Brain microvascular endothelial cell (primary cell): Measurements from ENCODE around the gene UGT1A9.

Experiments
- DNase-seq: peaks from one replicate; pipeline ENCODE4 v3.0.0-alpha.2; 2020
- H3K27ac ChIP-seq: fragments of 250-450 bp; sonication (Bioruptor Pico); 2 replicates; pipeline ENCODE4 v1.5.1; 2020; ENCODE audit warnings: mild to moderate bottlenecking, moderate library complexity
- H3K27me3 ChIP-seq: fragments of 250-450 bp; sonication (Bioruptor Pico); replicated peaks from 2 replicates; pipeline ENCODE4 v1.5.1; 2020; ENCODE audit warnings: mild to moderate bottlenecking
- H3K36me3 ChIP-seq: fragments of 250-450 bp; sonication (Bioruptor Pico); replicated peaks from 2 replicates; pipeline ENCODE4 v1.5.1; 2020; ENCODE audit warnings: mild to moderate bottlenecking
- H3K4me3 ChIP-seq: 2 replicates; pipeline ENCODE4 v1.5.1; 2011; ENCODE audit warnings: low read depth, mild to moderate bottlenecking, control low read depth, low read length, moderate library complexity
- in situ Hi-C: cut with HindIII; loops from 2 replicates; pipeline ENCODE4 v1.10.0; 2017; ENCODE audit warnings: low sequenced_read_pairs, low pct_ligation_motif_present
- TF ChIP-seq, protein P1 (sequence below): IDR thresholded peaks from 2 replicates; pipeline ENCODE4 v1.5.1; 2011; ENCODE audit warnings: low read depth, mild to moderate bottlenecking, moderate library complexity, low read length, control low read depth, inconsistent platforms; ENCODE audit errors: missing control alignments

Gene UGT1A9

DNA sequence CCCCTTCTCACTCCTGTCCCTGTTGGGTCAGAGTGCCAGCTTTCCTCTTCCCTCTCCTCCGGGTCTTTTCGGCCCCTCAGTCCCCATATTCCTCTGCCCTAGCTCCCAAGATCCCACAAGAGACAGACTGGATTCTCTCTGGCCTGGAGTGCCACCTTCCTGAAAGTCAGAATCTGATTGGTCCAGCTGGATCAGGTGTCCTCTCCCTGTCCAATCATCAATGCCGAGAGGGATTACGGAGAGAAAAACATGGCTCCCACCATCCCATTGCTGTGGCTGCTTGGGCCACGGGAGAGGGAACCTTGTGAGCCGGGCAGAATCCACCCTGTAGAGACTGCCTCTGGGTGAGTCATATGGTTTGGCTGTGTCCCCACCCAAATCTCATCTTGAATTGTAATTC lies 103.7 kb downstream of the UGT1A9 start:
- no peak for DNase-seq
- TF ChIP-seq, protein P1, sequence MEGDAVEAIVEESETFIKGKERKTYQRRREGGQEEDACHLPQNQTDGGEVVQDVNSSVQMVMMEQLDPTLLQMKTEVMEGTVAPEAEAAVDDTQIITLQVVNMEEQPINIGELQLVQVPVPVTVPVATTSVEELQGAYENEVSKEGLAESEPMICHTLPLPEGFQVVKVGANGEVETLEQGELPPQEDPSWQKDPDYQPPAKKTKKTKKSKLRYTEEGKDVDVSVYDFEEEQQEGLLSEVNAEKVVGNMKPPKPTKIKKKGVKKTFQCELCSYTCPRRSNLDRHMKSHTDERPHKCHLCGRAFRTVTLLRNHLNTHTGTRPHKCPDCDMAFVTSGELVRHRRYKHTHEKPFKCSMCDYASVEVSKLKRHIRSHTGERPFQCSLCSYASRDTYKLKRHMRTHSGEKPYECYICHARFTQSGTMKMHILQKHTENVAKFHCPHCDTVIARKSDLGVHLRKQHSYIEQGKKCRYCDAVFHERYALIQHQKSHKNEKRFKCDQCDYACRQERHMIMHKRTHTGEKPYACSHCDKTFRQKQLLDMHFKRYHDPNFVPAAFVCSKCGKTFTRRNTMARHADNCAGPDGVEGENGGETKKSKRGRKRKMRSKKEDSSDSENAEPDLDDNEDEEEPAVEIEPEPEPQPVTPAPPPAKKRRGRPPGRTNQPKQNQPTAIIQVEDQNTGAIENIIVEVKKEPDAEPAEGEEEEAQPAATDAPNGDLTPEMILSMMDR = no peak
- in situ Hi-C loops = no loop called here

DNA sequence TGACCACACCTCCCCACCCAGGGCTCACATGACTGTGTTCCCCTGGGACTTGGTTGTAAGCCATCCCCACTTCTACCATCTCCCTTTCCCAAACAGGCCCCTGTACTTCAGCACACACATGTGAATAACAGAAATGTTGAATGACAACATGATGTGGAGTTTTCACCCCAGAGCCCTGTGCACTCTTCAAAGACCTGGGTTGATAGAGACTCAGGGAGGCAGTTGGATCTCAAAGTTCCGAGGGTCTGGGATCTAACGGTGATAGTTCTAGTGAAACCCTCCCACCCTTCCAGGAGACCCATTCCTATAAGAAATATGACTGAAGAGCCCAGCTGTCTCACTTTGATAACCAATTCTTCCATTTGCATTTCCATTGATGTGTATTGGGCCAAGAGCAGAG lies 106.3 kb downstream of the UGT1A9 start, which contains the start of gene MROH2A:
MROH2A (plus strand) TSS at position 301 of the 400 bp plus-strand sequence. CDS start 1,029 bp downstream, outside the sequence.
- TF ChIP-seq, protein P1 = no peak
- Histone ChIP-seq H3K4me3 (no peak within 1 kb of the TSS), H3K36me3 (no peaks in the 10 kb centered on the region), H3K27me3 (no peaks in the 10 kb centered on the region), H3K27ac (no peak within 1 kb of the TSS)
- DNase-seq = no peak
- in situ Hi-C loops = no loop called here

More for the DNA sequence above, 103.7 kb downstream of the UGT1A9 start:
- Histone ChIP-seq H3K27me3 (no peaks in the 10 kb centered on the region), H3K27ac (no peak overlapping the region), H3K36me3 (no peaks in the 10 kb centered on the region), H3K4me3 (no peak overlapping the region)

DNA sequence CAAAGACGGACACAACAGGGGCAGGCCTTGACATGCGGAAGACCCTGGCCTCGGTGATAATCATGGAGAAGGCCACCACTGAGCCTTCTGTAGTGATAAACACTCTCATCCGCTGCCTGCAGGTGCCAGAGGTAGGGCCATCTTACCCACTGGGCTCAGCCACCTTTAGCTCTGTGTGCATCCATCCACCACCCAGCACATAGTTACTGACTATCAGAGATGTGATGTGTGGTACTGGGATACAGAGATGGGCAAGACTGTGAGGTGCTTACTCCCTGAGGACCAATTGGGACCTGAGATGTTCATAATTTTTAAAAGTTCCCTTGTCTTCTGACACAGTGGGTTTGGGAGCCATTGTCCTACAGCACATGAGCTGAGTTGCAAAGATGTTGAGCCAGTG lies 108.0 kb downstream of the UGT1A9 start:
- Histone ChIP-seq H3K27ac (no peak overlapping the region), H3K27me3 (no peaks in the 10 kb centered on the region), H3K4me3 (no peak overlapping the region), H3K36me3 (no peaks in the 10 kb centered on the region)
- TF ChIP-seq, protein P1 = no peak
- in situ Hi-C loops = no loop called here
- no peak for DNase-seq

DNA sequence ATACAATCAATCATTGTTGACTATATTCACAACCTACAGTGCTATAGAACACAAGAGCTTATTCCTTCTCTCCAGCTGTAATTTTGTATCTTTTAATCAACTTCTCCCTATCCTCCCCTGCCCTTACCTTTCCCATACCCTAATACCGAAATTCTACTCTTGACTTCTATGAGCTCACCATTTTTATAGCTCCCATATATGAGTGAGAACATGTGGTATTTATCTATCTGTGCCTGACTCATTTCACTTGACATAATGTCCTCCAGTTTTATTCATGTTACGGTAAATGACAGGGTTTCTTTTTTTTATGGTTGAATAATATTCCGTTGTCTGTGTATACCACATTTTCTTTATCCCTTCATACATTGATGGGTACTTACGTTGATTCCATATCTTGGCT lies 109.1 kb downstream of the UGT1A9 start:
- H3K27me3 ChIP-seq = no peaks in the 10 kb centered on the region
- H3K27ac ChIP-seq = no peak overlapping the region
- no peak overlapping the region for H3K4me3 ChIP-seq
- H3K36me3 ChIP-seq = no peaks in the 10 kb centered on the region
- in situ Hi-C loops = no loop called here
- DNase-seq = no peak
- TF ChIP-seq, protein P1 = no peak

DNA sequence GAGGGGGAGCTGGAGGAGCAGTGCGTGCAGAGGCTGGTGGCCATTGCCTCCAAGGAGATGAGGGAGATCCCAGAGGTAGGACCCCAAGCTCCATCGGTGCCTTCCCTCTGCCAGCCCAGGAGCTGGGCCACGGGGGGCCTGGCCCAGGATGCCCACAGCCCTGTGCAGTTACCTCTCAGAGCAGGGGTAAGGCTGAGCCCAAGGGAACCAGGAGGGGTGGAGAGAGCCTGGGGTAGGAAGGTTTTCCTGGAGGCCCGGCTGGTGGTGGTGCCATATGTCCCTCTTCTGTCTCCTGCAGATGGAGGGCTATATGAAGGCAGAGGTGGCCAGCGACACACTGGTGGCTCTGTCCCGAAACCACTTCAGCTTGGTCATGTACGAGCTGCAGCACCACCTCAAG lies 117.9 kb downstream of the UGT1A9 start:
- TF ChIP-seq, protein P1 = no peak
- Histone ChIP-seq H3K27me3 (no peaks in the 10 kb centered on the region), H3K36me3 (no peaks in the 10 kb centered on the region), H3K27ac (no peak overlapping the region), H3K4me3 (no peak overlapping the region)
- in situ Hi-C loops = no loop called here
- no peak for DNase-seq

DNA sequence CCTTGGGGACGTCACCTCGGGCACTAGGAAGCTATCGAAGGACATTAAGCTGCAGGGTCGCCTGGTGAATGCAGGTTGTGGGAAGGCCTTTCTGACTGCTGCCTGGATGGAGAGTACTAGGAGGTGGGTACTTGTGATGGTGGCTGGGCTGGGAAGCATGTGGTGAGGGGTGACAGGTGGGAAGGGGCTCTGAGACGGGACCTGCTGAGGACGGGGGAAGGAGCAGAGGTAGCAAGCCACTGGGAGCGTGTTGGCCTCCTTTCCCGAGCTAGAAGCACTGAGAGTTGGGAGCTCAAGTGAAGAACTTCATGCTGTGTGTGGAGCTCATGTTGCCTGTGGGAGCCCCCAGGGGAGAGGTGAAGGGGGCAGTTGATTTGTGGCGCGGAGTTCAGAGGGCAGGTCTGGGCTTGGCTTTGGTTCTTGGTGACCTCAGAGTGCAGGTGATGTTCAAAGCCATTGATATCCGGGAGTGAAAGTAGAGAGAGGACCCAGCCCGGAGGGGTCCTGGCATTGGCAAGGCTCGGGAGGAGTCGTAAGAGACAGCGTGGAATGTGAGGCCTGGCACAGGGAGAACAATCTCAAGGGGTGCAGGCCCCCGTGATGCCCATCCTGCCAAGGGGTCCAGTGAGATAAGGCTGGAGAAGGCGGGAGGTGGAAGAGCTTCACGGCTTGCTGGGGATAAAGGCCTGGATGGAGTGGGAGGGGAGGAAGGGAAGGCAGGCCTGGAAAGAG lies 119.6 kb downstream of the UGT1A9 start:
- Histone ChIP-seq H3K36me3 (no peaks in the 10 kb centered on the region), H3K27ac (no peak overlapping the region), H3K27me3 (no peaks in the 10 kb centered on the region), H3K4me3 (no peak overlapping the region)
- TF ChIP-seq, protein P1 = no peak
- in situ Hi-C loops = no loop called here
- no peak for DNase-seq
